ENCODE results near the gene TSR1.

GRCh38 chr17:2312736-2313135 is 23.5 kb downstream of the TSR1 start:
- TF ChIP-seq CTCF (IDR thresholded peaks at IDR 0.05) (no peak), POLR2A (IDR thresholded peaks at IDR 0.05) (no peak)

Measured in esophagus squamous epithelium (tissue), 4 donors.